GM12891 (cell line): Measurements from ENCODE around the gene RADX.

Experiments used
- DNase-seq: peaks from one replicate; pipeline ENCODE4 v3.0.0; 2011; ENCODE audit warnings: low spot score; ENCODE audit not compliant: insufficient read length
- FAIRE-seq: peaks from 2 replicates; lab custom pipeline; 2011; peaks lifted over from hg19 to GRCh38; lab: Jason Lieb, UNC
- PAX5 ChIP-seq: IDR thresholded peaks from 2 replicates; pipeline ENCODE4 v1.6.1; 2011; ENCODE audit warnings: low read length, moderate library complexity, mild to moderate bottlenecking; ENCODE audit not compliant: insufficient read depth, severe bottlenecking
- POLR2A ChIP-seq: IDR thresholded peaks from 2 replicates; pipeline ENCODE4 v1.6.1; 2011; ENCODE audit warnings: low read depth, low read length, control low read depth
- POLR2AphosphoS5 ChIP-seq: IDR thresholded peaks from 2 replicates; pipeline ENCODE4 v1.6.1; 2011; ENCODE audit warnings: low read depth, low read length, control low read depth
- POU2F2 ChIP-seq: IDR thresholded peaks from 2 replicates; pipeline ENCODE4 v1.6.1; 2011; ENCODE audit warnings: low read depth, mild to moderate bottlenecking, control low read depth, low read length, moderate library complexity
- SPI1 ChIP-seq: IDR thresholded peaks from 2 replicates; pipeline ENCODE4 v1.6.1; 2011; ENCODE audit warnings: low read depth, low read length, control low read depth
- TAF1 ChIP-seq: IDR thresholded peaks from 2 replicates; pipeline ENCODE4 v1.6.1; 2011; ENCODE audit warnings: low read depth, low read length, control low read depth

Gene RADX

DNA sequence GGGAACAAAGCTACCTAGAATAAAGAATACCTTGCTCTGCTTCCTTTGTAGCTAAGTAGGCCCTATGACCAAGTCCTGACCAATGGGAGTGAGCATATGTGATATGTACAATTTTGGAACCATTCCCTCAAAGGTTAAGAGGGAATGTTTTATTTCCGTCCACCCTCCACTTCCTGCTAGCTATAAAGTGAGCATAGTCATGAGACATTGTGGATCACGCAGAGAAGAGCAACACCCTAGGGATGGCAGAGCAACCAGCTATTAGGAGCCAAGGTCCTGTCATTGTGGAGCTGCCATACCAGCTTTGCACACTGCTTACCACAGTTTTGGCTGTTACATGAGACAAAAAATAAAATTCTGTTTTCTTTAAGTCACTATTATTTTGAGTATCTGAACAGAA, 68.9 kb downstream of the RADX start:
- FAIRE-seq (no peak), DNase-seq (no peak)
- no peak for TF ChIP-seq TAF1
- no peak for TF ChIP-seq SPI1
- no peak for TF ChIP-seq POU2F2
- no peak for TF ChIP-seq POLR2AphosphoS5
- TF ChIP-seq POLR2A, result no peak
- no peak for TF ChIP-seq PAX5

DNA sequence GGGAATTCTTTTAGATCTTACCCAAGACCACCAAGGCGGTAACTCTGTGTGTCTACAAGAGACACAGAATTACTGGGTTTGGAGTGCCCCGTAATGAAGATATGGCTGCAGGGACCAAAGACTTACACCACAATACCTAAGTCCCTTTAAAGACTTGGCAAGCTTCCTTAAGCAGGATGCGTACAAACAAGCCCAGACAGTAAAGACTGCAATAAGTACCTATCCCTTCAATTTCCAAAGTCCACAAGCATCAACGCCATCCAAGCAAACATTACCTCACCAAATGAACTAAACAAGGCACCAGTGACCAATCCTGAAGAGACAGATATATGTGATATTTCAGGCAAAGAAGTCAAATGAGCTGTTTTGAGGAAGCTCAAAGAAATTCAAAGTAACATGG, 72.4 kb downstream of the RADX start:
- no peak for DNase-seq
- FAIRE-seq, result no peak
- TF ChIP-seq PAX5, result no peak
- TF ChIP-seq POLR2A, result no peak
- no peak for TF ChIP-seq POLR2AphosphoS5
- no peak for TF ChIP-seq POU2F2
- TF ChIP-seq SPI1, result no peak
- no peak for TF ChIP-seq TAF1

DNA sequence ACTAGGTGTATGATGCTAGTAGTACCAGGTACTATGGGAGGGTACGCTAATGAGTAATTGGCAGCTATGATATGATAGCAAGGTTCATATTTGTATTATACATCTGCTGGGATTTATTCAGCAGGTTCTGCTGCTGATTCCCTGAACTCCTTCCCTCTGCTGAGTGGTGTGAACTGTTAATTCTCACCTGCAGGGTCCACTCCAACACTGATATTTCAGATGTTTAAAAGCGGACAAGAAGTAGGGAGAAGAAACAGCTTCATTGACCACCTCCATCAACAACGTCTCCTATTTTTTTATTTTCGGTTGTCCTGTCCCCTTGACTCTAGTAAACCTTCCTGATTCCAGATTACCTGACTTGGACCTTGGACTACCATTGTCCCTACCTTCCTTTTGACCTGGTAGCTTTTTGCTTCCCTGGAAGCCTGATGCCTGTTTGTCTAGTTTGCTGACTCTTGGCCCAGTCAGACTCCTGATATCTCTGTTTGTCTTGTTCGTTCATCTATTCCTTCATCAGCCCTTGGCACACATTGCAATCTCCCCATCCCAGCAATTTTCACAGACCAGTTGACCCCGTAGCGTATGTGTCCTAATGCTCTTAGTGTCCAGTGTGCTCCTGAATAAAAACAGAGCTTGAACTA, 80.8 kb downstream of the RADX start:
- no peak for DNase-seq
- no peak for FAIRE-seq
- TF ChIP-seq SPI1 (no peak), PAX5 (no peak), POU2F2 (no peak), TAF1 (no peak)

DNA sequence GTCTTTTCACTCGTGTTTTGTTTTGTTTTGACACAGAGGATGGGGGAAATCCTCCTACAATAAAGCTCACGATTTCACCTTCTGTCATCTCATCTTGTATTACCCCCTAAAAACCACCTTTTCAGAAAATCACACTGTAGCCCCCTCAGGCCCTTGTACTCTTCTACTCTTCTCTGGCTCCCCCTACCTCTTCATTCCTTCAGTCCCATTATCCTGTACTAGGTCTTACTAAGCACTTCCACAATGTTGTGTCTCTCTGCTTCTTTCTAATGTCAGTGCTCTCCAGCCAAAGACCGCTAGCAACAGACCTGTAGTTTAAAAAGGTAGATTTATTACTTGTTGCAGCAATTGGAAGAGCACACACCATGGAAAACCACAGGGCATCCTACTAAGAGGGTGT, 84.7 kb downstream of the RADX start:
- no peak for DNase-seq
- FAIRE-seq, result peak; percentile 20
- no peak for TF ChIP-seq POU2F2
- TF ChIP-seq PAX5, result no peak
- TF ChIP-seq TAF1, result no peak
- no peak for TF ChIP-seq SPI1
- TF ChIP-seq POLR2A, result no peak
- no peak for TF ChIP-seq POLR2AphosphoS5

DNA sequence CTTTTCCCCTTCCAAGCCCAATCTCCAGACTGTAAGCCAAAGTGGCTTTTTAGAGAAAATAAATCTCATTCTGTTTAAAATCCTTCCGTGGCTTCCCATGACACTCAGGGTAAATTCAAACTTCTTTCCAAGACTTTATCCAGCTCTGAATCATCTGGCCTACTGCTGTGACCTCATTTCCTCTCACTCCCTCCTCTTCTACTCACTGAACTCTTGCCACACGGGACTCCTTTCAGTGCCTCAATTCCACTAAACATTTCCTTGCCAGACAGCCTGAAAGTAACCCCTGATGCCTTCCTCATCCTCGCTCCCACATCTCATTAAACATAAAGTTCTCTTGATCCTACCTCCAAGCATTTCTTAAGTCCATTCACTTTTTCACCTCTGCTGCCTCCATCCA, 86.9 kb downstream of the RADX start:
- TF ChIP-seq POLR2A (no peak), POLR2AphosphoS5 (no peak), POU2F2 (no peak), PAX5 (no peak)
- FAIRE-seq, result no peak
- DNase-seq, result no peak

DNA sequence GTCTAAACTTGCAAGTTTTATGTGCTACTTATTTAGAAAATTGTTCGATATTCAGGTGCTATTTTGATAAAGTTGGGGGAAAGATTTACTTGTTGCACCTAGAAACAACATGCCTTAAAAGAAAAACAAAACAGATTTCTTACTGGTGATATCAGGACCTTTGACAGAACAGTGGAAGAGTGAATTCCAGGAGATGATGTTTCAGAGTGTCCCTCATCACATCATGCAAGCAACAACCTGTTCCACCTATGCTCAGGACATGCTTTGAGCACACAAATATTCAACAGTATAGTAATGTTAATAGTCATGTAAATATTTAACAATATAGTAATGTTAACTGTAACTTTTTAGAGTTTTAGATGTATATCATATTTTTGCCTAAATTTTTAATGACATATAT, 90.9 kb downstream of the RADX start:
- no peak for DNase-seq
- TF ChIP-seq POU2F2, result no peak
- TF ChIP-seq POLR2AphosphoS5, result no peak
- TF ChIP-seq PAX5, result no peak
- TF ChIP-seq SPI1, result no peak
- TF ChIP-seq POLR2A, result no peak
- FAIRE-seq, result no peak

DNA sequence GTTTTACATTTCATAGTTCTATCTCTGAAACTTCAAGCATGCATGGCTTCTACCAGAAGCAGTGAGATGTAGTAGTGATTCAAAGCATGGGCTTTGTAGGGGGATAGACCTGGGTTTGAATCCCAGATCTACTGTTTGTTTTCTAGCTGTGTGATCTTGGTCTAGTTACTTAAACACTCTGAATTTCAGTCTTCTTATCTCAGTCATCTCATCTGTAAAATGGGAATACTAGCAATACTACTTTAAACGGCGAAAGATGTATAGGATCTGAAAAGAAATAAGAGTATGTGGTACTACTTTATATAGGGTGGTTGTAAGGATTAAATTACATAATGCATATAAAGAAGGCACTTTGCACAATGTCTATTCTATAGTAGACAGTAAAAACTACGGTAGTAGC, 94.7 kb downstream of the RADX start:
- FAIRE-seq (no peak), DNase-seq (no peak)
- TF ChIP-seq POU2F2 (no peak), POLR2A (no peak), PAX5 (no peak), SPI1 (no peak), POLR2AphosphoS5 (no peak), TAF1 (no peak)

DNA sequence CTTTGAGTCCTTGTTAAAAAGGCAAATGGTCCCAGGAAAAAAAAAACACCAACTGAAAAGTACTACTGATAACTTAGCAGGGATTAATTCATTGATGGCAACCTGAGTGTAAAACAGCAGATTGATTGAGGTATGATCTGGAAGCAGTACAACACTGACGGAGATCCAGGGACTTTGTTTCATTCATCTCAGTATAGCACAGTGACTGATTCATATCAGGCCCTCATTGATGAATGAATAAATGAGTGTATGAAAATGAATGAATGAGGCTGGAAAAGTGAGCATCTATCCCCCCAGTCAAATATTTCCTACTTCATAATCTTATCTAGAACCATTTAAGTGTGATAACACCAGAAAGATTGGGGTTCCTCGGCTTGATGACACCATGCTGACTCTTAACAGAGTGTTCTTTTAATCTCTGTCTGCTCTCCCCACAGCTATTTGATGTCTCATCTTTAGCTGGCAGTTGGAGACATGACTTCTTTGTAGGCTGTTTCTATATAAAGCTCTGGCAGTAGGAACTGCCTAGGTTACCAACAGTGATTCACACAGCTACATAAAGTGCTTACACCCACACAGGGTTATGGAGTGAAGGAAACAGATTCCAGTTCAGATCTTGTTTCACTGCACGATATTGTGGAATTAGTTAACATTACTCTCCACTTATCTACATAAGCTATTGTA, 96.1 kb downstream of the RADX start:
- DNase-seq, result no peak
- FAIRE-seq, result no peak
- TF ChIP-seq SPI1, result no peak
- TF ChIP-seq TAF1, result no peak
- TF ChIP-seq POU2F2, result no peak
- TF ChIP-seq PAX5, result no peak
- no peak for TF ChIP-seq POLR2AphosphoS5
- no peak for TF ChIP-seq POLR2A

DNA sequence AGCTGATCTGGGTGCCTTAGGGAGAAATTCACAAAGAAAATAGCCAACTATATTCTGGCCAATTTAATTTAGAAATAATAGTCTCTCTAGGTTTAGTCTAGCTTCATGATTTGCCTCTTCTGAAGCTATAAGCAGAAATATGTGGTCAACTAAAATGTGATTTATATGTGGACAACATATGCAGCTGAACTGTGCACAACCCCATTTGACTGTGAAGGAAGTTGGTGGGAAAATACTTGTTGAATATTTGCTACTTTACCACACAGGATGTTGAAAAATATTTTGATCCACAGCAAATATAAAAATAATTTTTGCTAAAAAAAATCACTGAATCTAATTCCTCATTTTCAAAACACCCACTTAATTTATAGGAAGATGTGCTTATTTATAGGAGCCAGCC, 99.0 kb downstream of the RADX start:
- no peak for FAIRE-seq
- no peak for DNase-seq
- no peak for TF ChIP-seq POLR2A

DNA sequence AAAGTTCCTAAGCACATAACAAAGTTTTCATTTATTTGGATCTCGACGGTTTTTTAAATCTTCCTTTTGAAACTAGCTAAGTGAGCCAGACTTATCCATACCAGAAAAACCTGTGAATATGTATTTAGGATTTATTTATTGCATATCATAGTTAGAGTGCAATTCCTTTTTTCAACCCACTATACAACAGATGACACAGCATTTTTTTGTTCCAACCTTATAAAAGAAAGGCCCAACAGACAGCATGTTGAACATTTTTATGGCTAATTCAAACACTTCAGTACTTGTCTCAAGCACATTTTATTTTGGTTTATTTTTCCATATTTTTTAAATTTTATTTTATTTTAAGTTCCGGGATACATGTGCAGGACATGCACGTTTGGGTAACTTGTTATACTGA, 99.6 kb downstream of the RADX start:
- DNase-seq (no peak), FAIRE-seq (no peak)
- no peak for TF ChIP-seq POU2F2
- TF ChIP-seq POLR2A, result no peak
- no peak for TF ChIP-seq POLR2AphosphoS5
- no peak for TF ChIP-seq SPI1
